Stimulated activated CD8-positive, alpha-beta memory T cell treated with anti-CD3 and anti-CD28 coated beads, Interleukin-7, amount 100 ng/mL, for 24 hours (primary cell): ENCODE results near the gene EXOC7.

ENCODE experiments used
- DNase-seq: peaks from one replicate; pipeline ENCODE4 v3.0.0-alpha.2; 2020; ENCODE audit warnings: low read depth

EXOC7 gene

DNA sequence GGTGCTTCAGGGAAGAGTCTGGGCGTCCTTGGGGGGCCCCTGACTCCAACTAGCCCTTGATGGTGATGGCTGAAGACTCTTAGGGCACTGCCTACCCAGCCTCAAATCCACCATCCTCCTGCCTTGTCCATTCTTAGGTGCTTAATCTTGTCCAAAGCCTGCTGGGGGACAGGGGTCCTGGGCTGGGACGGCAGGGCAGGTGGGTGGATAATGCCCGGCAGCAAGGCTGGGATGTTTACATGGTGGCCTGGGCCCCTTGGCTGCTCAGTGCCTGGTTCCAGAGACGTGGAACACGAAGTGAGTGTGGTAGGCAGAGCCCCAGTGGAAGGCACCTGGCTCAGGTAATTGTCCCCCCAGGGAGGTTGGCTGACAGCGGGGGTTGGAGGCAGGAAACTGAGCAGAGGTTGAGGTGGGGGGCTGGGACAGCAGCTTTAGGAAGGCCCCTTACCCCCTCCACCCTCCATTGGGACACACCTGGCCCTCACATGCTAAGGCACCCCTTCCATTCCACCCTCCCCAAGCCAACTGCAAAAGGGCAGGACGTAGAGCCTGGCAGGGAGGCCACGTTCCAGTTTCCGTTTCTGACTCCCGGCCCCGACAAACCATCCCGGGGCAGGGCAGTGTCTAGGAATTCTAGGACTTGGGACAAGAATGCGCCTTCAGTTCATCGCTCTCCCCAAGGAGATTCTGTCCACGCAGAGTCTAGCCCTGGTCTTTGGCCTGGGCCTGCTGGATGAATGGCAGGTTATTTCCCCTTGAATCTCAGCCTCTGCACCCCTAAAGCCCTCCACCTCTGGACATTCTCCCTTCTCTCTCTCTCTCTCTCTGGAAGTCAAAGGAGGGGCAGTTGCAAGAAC lies 35.5 kb upstream of the EXOC7 start:
- DNase-seq: no peak

DNA sequence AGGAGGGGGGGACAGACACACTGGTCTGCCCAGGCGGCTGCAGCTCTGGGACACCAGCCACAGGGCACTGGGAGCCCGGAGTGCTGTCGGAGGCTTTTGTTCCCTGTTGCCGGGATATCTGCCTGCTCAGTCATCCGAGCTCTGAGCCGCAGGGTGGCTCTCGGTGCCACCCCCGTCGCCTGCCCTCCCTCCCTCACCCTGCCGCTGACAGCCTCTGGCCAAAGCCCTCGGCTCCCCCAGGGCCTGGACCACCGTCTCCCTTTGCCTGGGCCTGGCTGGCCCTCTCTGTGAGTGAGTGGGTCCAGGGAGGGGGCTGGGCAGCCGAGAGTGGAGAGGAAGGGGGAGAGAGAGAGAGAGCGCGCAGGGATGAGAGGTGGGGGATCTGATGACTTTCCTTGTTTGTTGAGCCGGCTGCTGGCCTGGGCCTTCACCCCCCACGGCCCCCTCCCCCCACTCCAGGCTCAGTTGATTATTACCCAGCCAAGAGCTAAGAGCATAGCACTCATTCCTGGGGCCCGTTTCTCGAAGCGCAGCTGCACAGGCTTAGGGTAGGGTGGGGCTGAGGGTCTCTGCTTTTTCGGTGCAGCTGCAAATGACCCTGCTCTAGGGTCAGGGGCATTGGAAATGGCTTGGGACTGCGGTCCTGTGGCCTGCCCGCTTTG lies 34.8 kb upstream of the EXOC7 start:
- DNase-seq: no peak

DNA sequence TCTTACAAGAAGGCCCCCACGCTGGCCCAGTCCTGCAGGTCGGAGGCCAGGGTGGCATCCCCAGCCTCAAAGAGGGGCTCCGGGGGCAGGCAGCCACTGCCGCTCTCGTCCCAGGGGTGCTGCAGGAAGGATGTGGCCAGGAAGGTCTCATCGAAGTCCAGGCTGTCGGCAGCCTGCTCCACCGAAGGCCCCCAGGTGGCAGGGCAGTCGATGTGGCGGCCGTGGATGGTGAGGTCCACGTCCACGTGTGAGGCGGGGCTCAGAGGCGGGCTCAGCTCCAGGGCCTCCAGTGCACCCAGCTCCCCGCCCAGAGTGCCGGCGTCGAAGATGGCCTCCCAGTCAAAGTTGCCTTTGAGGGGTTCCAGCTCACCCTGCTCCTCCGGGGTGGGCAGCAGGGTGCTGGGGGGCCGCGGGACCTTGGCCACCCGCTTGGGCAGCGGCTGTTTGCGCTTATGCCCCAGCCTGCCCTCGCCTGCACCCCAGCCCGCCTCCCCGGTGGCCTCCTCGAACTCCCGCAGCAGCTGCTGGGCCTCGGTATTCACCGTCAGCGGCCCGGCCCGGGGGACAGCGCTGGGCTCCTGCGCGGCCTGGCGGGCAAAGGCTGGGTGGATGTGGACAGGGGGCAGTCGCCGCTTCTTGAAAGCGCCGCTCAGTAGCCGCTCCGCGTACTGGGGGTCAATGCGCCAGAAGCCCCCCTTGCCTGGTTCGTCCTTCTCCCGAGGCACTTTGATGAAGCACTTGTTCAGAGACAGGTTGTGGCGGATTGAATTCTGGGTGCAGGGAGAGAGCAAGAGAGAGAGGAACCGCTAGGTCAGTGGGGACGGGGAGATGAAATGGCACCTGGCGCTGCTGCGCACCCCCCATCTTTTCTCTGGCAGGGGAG lies 34.0 kb upstream of the EXOC7 start:
- no peak for DNase-seq

DNA sequence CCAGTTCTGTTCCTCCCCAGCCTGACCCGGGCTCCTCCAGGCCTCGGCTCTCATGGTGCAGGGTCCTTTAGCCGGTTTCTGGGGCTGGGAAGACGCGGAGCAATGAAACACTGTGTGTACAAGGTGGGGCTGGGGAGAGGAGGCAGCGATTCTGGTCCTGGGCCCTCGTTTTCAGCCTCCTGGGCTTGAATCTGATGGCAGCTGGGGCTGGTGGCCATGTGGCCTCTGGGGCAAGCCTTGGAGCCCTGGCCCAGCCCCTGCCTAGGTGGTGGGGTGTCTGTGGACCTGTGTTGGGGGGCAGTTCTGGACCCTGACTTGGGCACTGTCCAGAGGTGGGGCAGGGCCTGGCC lies 33.4 kb upstream of the EXOC7 start:
- no peak for DNase-seq

DNA sequence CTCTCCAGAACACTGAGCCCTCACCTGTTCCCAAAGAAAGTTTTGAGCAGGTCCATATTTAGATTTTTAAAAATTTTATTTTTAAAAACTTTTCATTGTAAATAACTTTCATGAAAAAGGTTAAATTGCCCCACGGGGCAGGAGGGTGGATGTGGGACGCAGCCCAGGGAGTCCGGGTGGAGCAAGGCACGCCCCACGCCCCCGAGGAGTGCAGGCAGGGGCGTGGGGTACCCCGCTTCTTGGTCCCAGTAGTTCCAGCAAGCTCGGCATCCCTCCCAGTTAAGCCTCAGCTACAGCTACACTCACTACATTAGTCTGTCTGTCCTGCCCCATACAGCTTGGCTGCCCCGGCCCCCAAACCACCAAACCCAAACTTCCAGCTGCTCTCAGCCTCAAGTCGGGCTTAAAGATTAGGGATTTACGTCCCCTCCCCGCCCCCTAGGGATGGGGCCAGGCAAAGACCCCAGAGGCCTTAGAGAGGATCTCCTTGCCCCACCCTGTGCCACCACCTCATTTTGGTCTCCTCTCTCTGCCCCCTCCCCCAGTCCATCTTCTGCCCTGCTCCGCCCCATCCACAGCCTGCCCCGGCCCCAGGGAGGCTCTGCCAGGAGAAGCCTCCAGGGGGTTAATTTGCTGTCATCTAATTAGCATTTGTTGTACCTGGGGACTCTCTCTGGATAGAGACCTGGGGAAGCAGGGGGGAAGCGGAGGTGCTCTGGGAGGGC lies 32.9 kb upstream of the EXOC7 start:
- no peak for DNase-seq

DNA sequence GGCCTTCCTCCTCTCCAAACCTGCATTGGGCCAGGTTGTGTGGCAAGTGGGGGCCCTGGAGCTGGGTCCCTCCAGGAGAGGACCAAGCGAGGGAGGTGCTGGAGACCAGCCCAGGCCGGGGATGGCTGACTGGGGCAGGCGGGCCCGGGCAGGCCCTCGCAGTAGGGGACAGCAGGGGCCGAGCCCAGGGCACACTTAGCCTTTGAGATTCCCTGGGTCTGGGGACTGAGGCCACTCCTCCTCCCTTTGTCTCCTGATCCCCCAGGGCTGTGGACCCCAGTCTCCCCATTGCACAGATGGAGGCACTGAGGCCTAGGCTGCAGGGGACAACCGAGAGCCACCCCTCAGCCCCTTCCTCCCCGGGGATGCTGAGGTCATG lies 32.2 kb upstream of the EXOC7 start:
- DNase-seq: no peak

DNA sequence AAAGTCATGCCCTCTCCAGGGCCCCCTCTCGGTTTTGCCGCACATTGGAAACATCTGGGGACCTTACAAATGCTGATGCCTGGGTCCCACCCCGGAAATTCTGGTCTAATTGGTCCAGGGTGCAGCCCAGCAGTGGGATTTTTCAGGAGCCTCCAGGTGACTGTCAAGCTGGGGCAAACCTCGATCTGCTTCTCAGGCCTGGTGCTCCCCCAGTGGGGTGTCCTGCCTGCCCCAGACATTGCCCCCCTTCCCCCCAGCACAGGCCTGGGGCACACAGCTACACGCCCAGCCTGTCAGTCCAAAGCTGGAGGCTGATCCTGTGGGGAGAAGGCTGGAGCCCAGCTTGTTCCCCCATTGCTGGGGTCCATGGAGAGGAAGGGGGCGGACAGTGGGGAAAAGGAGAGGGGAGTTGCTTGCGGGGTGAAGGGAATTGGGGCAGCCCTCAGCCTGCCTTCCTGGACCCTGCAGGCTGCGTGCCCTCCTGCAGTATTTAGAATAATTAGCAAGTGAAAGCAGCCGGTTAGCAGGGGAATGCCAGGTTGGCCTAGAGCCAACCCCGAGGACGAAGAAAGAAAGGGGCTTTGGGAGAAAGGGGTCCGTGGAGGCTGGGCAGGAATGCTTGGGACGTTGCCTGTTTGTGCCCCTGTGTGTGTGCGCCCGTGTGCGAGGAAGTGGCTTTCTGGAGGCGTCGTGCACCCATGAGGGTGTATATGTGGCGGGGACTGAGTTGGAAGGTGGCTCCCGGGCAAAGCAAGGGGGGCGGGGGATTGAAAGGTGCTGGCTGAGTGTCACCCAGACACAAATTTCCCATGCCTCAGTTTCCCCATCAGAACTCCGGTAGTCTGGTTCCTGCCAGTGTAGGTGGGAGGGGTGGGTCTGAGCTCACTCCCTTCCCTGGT lies 31.6 kb upstream of the EXOC7 start:
- no peak for DNase-seq

DNA sequence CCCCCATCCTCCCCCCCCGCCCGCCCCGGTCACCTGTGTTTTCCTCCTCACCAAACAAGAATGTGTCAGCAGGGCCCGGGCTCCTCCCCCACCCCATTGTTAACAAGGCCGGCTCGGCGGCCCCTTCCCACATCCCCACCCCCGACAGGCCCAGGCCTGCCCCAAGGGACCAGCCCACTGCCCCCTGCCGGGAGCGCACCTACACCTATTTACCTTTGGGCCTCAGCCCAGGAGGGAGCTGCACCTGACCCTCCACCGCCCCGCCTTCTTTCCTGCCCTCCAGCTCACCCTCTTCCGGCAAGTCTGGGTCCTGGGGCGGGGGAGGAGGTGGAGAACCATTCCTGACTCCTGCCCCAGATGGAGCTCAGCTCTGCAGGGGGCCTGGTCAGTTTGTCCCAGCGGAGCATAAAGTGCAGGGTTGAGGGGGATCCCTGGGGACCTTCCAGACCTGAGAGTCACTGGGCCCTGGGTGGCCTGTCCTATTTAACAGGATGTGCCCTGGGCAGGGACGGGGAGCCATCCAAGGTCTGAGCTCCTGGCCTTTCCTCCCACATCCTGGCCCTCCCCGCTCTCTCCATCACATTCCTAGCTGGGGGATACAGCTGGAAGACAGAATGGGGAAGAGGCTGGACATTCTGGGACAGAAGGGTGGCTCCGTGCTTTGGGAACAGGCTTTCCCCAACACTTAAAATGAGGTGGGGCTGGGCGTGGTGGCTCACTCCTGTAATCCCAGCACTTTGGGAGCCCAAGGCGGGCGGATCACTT lies 29.2 kb upstream of the EXOC7 start:
- no peak for DNase-seq

DNA sequence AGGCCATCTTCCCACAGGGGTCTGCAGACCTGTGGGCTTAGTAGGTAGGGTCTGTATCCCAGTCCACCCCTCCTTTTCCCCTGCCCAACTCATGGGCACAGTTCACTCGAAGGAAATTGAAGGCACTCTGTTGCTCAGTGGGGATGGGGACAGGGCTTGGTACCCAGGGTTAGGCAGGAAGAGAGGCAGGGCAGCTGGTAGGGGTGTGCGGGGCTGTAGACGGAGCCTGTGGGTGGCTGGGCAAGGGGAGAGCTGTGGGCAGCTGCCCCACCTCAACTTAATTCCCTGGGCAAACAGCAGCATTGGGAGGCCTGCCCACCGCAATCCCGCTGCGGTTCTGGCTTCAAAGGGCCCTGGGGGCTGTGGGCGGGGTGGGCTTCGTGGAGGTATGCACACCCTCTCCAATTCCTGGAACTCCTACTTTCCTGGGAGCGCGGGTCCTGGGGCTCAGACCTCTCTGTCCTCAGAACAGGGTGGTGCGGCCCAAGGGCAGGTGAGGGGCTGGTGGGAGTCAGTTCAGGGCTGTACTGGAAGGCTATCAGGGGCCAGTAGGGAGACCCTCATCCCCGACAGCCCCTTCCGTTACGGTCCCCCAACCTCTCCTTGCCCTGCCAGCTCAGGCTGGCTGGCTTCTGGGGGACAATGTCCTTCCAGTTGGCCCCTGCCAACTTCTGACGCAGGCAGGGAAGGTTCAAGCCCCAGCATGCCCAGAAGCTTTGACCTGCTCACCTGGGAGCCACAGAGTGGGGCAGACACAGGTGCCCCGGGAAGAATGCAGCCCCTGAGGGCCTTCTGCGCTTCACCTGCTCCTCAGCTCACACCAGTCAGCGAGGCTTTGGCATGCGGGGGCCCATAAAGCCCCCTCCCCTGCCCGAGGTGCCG lies 28.3 kb upstream of the EXOC7 start:
- no peak for DNase-seq

DNA sequence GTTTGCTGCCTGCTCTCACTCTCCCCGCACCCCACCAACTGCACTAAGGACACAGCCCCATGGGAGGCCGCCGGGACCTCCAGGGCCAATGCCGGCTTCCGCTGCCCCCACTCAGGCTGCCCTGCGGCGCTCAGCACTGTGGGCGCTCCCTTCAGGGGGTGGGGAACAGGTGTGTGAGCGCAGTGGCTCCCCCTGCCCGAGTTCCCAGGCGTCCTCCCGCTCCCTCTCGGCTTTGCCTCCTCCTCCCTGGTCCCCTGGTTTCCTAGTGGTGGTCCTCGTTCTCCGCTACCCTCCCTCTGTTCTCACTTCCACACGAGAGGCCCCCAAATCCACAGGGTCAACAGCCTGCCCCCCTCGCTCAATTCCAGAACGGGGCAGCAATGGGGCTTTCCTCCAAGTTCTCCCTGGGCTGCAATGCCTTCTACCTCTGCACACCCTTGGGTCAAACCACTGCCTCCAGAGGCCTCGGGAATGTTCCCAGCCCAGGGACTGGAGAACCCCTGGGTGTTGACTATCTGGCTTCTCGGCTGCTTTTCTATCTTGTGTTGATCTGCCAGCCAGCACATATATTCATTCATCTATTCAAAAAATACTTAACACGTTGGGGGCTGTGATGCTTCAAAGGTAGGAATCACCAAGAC lies 27.6 kb upstream of the EXOC7 start:
- no peak for DNase-seq

DNA sequence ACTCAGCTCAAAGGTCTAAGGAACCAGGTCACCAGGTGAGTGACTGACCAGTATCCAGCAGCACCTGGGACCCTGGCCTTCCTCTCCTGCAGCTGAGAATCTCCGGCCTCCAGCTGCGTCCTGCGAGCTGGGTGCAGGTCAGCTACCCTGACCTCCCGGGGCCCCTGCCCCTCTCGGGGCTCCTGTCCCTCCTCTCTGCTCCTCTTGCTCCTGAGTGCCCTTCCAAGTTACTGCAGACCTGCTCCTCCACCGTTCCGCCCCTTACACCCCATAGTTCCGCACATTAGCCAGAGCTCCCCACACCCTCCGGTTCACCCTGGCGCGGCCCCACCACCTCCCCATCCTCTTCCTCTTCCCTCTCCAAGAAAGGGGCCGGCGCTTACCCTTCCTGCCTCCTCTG lies 26.9 kb upstream of the EXOC7 start:
- no peak for DNase-seq

DNA sequence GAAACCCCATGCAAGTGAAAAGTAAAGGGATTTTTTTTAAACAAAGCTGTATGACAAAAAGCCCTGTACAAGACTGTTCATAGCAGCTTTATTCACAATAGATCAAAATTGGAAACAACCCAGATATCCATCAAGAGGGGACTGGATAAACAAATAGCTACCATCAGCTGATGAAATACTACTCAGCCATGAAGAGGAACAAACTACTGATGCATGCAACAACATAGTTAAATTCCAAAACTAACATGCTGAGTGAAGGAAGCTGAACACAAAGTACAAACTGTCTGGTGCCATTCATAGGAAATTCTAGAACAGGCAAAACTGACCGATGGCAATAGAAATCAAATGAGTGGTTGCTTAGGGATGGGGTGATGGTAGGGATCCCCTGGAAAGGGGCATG lies 22.3 kb upstream of the EXOC7 start:
- no peak for DNase-seq

DNA sequence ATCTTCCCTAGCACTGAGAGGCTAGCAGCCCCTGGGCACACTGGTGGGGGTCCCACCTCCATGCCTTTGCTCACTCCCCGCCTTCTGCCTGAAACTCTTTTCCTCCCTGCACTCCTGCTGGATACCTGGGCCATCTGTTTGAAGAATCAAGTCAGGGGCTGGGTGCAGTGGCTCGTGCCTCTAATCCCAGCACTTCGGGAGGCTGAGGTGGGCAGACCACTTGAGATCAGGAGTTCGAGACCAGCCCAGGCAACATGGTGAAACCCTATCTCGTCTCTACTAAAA lies 21.7 kb upstream of the EXOC7 start:
- no peak for DNase-seq

DNA sequence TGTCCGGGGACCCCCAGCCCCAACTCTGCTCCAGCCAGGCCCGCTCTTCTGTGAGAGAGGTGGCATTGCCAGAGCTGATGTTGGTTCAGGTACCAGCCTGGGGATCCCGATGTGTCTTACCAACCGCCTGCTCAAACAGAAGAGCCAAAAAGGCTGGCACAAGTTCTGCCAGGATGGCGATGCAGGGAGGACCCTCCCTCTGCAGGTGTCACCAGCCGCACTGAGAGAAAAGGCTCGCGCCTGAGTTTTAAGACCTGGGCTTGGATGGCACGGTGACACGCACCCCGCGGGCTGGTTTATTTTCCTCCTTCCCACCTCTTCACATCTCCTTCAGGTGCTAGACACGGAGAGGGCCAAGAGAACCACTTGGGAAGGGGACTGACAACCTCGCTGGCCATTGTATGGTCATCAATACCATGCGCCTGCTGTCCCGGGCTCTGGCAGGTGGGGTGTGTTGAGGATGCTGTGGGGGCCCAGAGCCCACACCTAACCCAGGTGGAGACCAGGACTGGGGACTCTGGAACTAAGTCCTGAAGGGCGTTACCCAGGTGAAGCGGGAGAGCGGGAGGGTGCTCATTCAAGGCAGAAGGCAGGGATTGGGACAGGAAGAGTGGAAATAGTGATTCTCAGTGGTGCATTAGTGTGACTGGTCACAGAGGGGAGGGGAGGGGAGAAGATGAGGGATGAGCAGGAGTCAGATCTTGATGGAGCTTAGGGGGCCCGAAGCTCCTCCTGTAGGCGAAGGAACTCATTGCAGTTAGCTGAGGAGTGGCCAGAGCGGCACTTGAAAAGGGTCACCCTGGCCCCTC lies 21.2 kb upstream of the EXOC7 start:
- no peak for DNase-seq

DNA sequence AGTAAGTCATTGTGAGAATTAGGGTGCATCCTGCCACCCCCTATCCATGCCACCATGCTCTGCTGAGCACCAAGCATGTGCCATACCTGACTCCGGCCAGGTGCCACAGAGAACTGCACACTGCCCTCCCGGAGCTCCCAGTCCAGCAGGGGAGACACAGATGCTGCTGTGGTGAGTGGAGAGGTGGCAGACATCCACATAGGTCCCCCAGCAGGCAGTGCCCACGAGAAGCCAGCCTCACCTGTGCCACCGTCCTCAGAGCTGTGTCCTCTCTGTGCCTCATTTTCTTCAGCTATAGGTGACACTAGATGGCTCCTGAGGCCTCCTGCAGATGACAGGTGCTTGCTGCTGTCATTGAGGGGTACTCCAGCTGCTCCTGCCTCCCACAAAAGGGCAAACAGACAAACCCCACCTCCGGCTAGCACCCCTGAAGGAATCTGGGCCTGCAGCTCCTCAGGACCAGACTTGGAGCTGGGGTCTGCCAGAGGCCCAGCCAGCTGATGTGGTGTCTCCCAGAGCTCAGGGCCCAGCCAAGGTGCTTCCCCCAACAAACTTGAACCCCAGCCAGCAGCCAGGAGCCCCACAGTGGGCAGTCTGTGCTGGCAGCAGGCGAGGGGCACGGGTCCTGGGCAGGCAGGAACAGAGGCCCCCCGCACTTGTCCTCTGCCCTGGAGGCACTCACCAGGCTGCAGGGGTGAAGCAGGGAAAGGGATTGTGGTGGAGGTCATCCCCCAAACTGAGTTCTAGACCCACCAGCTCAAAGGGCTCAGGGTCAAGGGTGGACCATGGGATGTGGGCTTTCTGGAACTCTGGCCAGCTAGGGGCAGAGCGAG lies 20.4 kb upstream of the EXOC7 start:
- DNase-seq: no peak

DNA sequence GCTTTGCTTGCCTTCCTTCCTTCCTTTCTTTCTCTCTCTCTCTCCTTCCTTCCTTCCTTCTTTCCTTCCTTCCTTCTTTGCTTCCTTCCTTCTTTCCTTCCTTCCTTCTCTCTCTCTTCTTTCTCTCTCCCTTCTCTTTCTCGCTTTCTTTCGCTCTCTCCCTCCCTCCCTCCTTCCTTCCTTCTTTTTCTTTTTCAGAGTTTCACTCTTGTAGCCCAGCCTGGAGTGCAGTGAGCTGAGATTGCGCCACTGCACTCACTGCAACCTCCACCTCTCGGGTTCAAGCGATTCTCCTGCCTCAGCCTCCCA lies 19.6 kb upstream of the EXOC7 start:
- DNase-seq: no peak

DNA sequence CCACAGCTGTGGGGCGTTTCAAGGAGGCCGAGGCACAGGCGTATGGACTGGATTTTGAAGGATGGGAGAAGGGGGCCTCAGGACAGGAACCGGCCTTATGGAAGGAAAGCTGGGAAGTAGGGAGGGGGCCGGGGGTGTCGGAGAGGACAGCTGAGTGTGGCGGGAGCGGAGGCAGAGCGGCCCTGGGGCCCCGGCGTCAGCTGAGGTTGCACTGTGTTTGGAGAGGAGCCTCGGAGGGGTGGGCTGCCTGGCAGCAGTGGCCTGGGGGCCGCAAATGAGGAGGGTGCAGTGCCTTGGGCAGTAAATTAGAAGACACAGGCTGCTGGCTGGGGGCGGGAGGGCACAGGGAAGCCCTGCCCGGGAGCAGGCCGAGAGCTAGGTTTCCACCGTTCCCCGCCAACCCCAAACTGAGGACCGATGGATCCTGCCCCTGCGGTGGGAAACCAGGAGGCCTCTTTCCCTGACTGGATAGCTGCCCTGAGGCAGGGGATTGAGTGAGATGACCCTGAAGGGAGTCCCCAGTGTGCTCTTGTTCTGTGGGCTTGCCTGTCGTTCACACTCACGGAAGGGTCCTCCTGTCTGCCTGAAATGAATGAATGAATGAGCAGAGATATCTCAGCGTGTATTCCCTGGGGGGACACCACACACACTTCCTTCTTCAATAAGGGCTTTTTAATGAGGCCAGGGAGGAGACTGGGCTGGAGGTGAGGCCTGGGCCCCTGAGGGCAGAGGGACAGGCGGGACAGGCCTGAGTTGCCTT lies 19.0 kb upstream of the EXOC7 start:
- DNase-seq: no peak
